ENCODE results near the gene RBM20. TPM values are rescaled to one million over a fixed set of nuclear protein-coding genes. Genes with fewer than 3 reads are reported as not detected.
A peak's percentile ranks its signal among the peaks of the same experiment; 100 is the strongest.
"Not testable (repeated sequence)": the region's sequence is repeated elsewhere in the genome, so short reads cannot be mapped to it uniquely, and the experiment has no call there.

Gene RBM20
- total RNA-seq, 4 donors from 2014 or later: 1.6 to 18.6 (median 3.2) TPM

- H3K4me3 ChIP-seq: no peak overlapping the region
- 70% methylated on average over 5 of the region's 6 CpGs for WGBS
- TF ChIP-seq, protein P1, sequence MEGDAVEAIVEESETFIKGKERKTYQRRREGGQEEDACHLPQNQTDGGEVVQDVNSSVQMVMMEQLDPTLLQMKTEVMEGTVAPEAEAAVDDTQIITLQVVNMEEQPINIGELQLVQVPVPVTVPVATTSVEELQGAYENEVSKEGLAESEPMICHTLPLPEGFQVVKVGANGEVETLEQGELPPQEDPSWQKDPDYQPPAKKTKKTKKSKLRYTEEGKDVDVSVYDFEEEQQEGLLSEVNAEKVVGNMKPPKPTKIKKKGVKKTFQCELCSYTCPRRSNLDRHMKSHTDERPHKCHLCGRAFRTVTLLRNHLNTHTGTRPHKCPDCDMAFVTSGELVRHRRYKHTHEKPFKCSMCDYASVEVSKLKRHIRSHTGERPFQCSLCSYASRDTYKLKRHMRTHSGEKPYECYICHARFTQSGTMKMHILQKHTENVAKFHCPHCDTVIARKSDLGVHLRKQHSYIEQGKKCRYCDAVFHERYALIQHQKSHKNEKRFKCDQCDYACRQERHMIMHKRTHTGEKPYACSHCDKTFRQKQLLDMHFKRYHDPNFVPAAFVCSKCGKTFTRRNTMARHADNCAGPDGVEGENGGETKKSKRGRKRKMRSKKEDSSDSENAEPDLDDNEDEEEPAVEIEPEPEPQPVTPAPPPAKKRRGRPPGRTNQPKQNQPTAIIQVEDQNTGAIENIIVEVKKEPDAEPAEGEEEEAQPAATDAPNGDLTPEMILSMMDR (IDR thresholded peaks at IDR 0.05): no peak
- TF ChIP-seq POLR2A (IDR thresholded peaks at IDR 0.05) (no peak), EP300 (IDR thresholded peaks at IDR 0.05) (no peak), POLR2AphosphoS5 (IDR thresholded peaks at IDR 0.05) (no peak)
- no peak for DNase-seq (ENCODE audit: low spot score in 2 of 2)
- H3K36me3 ChIP-seq: no peaks in the 10 kb centered on the region
- H3K9me3 ChIP-seq: no peaks in the 10 kb centered on the region
- H3K27ac ChIP-seq: no peak overlapping the region
- H3K27me3 ChIP-seq: peaks cover 7% of the 10 kb centered on the region
- H3K4me1 ChIP-seq: no peaks in the 10 kb centered on the region
Measured at GRCh38 chr10:110636932-110637557, 7.1 kb upstream of the RBM20 start.

DNA sequence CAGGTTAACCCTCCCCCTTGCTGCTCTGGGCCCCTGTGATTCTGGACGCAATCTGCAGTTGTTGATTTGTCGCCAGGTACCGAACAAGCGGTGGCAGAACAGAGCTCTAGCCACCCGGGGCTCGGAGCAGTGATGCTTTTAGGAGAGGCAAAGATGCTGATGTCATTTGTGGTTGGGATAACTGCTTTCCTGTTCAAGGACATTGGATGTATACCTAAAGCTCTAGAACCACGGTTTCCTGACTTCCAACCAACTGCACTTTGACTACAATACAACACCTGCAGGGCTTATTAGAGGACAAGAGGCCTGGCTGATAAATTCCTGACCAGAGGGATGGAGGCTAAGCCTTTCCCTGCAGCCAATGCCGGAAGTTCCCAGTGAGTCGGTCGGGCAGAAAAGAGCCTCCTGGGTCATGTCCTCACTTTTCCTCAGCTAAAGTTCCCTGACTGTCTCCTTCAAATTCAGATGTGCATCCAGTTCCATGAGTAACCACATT lies 6.5 kb upstream of the RBM20 start:
- no peak for DNase-seq (ENCODE audit: low spot score in 2 of 2)
- TF ChIP-seq EP300 (IDR thresholded peaks at IDR 0.05): no peak
- no peak for TF ChIP-seq POLR2A (IDR thresholded peaks at IDR 0.05)
- no peak for TF ChIP-seq POLR2AphosphoS5 (IDR thresholded peaks at IDR 0.05)
- TF ChIP-seq, protein P1 (IDR thresholded peaks at IDR 0.05): no peak
- no peak overlapping the region for H3K27ac ChIP-seq
- no peaks in the 10 kb centered on the region for H3K4me1 ChIP-seq
- H3K27me3 ChIP-seq: peaks cover 12% of the 10 kb centered on the region
- H3K4me3 ChIP-seq: no peak overlapping the region
- no peaks in the 10 kb centered on the region for H3K9me3 ChIP-seq
- no peaks in the 10 kb centered on the region for H3K36me3 ChIP-seq
- WGBS: 61% methylated on average over 10 of the region's 10 CpGs

DNA sequence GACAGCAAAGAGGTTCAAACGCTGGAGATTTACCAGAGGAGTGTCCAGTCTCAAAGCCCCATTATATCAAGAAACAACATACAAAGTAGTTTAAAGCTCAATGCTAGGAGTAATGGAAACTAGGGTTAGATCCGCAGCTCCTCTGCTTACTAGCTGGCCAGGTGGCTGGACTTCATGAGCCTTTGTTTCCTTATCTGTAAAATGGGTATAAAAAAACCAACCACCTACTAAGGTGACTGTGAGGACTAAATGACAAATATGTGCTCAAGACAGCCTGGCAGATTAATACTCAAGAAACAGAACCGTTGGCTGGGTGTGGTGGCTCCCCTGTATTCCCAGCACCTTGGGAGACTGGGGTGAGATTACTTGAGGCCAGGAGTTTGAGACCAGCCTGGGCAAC lies 5.8 kb upstream of the RBM20 start:
- Histone ChIP-seq H3K4me3 (no peak overlapping the region), H3K4me1 (peaks cover 4% of the 10 kb centered on the region), H3K27ac (no peak overlapping the region), H3K27me3 (peaks cover 20% of the 10 kb centered on the region), H3K9me3 (no peaks in the 10 kb centered on the region), H3K36me3 (no peaks in the 10 kb centered on the region)
- no peak for DNase-seq (ENCODE audit: low spot score in 2 of 2)
- no peak for TF ChIP-seq POLR2AphosphoS5 (IDR thresholded peaks at IDR 0.05)
- TF ChIP-seq, protein P1 (IDR thresholded peaks at IDR 0.05): no peak
- no peak for TF ChIP-seq POLR2A (IDR thresholded peaks at IDR 0.05)
- no peak for TF ChIP-seq EP300 (IDR thresholded peaks at IDR 0.05)
- WGBS: 81% methylated on average over 3 of the region's 3 CpGs

DNA sequence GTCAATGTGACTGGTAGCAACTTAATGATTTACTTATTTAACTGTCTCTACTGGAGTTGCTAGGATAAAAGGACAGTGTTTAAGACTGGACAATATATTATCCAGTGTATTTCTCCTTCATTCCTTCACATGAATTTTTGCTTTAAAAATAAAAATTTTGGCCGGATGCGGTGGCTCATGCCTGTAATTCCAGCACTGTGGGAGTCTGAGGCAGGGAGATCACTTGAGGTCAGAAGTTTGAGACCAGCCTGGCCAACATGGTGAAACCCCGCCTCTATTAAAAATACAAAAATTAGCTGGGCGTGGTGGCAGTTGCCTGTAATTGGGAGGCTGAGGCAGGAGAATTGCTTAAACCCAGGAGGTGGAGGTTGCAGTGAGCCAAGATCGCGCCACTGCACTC lies 5.1 kb upstream of the RBM20 start:
- H3K27me3 ChIP-seq: peaks cover 27% of the 10 kb centered on the region
- WGBS: 94% methylated on average over 6 of the region's 6 CpGs
- H3K27ac ChIP-seq; H3K4me3 ChIP-seq; H3K36me3 ChIP-seq; DNase-seq (ENCODE audit: low spot score in 2 of 2); H3K9me3 ChIP-seq: not testable (repeated sequence)
- H3K4me1 ChIP-seq: peaks cover 12% of the 10 kb centered on the region

DNA sequence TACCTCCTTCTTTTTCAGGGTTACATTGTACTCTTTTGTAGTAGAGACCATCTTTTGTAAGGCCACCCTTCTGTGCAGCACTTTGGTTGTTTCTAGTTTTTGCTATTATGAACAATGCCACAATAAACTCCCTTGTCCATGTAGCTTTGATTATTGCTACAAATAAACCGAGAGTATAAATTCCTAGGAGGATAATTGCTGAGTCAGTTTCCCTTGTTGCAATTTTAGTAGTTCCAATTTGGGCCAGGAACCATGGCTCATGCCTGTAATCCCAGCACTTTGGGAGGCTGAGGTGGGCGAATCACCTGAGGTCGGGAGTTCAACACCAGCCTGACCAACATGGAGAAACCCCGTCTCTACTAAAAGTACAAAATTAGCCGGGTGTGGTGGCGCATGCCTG lies 4.3 kb upstream of the RBM20 start:
- WGBS: 86% methylated on average over 6 of the region's 6 CpGs
- H3K36me3 ChIP-seq; H3K9me3 ChIP-seq; H3K27ac ChIP-seq; H3K4me3 ChIP-seq; DNase-seq (ENCODE audit: low spot score in 2 of 2): not testable (repeated sequence)
- Histone ChIP-seq H3K27me3 (peaks cover 35% of the 10 kb centered on the region), H3K4me1 (peaks cover 19% of the 10 kb centered on the region)

DNA sequence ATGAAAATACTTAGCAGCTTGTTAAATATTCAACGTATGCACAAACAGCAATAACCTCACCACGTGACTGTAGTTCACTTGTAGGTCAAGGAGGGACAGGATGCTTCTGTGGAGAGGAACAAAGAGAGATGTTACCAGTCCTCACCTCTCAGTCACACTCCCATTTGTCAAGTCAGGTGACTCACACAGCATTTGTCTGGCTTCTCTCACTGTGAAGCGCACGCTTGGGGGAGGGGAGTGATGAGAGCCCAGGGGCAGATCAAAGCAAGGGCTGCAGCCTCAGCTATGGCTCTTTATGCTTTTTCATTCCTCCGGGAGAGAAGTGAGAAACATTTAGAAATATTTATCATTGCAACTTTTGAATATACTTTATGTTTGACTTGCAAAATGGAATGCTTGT lies 2.9 kb upstream of the RBM20 start:
- Histone ChIP-seq H3K27ac (no peak overlapping the region), H3K4me1 (peaks cover 19% of the 10 kb centered on the region), H3K27me3 (peaks cover 47% of the 10 kb centered on the region), H3K4me3 (no peak overlapping the region), H3K9me3 (no peaks in the 10 kb centered on the region), H3K36me3 (no peaks in the 10 kb centered on the region)
- TF ChIP-seq EP300 (IDR thresholded peaks at IDR 0.05) (peak; percentile 30), POLR2AphosphoS5 (IDR thresholded peaks at IDR 0.05) (no peak), POLR2A (IDR thresholded peaks at IDR 0.05) (no peak)
- TF ChIP-seq, protein P1 (IDR thresholded peaks at IDR 0.05): no peak
- 40% methylated on average over 5 of the region's 5 CpGs for WGBS
- no peak for DNase-seq (ENCODE audit: low spot score in 2 of 2)

All from suprapubic skin (tissue), 4 donors.